Activated CD8-positive, alpha-beta memory T cell treated with anti-CD3 and anti-CD28 coated beads, Interleukin-2, amount 50 U/mL, for 4 hours (primary cell): ENCODE measurements around the gene PKN3.
A peak's percentile ranks its signal among the peaks of the same experiment; 100 is the strongest.
"Not testable (repeated sequence)": the region's sequence is repeated elsewhere in the genome, so short reads cannot be mapped to it uniquely, and the experiment has no call there.

Source experiments
- DNase-seq: peaks from one replicate; pipeline ENCODE4 v3.0.0-alpha.2; 2020

The PKN3 gene

DNA sequence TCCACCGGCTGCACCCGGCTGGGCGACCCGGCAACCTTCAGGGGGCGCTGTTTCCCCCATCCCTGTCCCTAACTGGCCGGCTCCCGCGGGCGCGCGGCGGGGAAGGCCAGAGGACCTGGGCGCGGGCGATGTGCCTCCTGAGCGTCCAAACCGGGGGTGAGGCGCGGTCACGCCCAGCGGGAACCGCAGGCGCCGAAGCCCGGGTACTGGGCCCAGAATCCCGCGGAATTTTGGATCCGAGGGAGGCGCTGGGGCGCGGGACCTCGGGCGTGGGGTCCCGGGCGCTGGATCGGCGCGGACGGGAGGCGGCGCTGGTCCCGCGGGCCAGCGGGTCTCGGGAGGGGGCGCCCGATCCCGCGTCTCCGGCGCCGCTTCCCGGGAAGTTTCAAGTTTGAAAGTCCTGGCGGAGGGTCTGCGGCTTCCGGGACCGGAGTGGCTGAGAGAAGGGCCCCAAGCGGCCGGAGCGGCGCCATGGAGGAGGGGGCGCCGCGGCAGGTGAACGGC, at the start of gene PKN3:
PKN3 (plus strand) TSS at position 59 of the 504 bp plus-strand sequence; CDS start at position 472, 413 bp downstream.
- DNase-seq = peak; percentile 86

- no peak for DNase-seq
Measured at GRCh38 chr9:128653908-128654307, 48.4 kb upstream of the PKN3 start.

GRCh38 chr9:128654481-128654880, 47.8 kb upstream of the PKN3 start:
- no peak for DNase-seq

- peak; percentile 98 for DNase-seq
Measured at GRCh38 chr9:128656416-128657343, 45.6 kb upstream of the PKN3 start, which contains the start of gene DYNC2I2. Gene DYNC2I2, minus strand, starts transcription at chr9:128656847. Its CDS starts 121 bp downstream, at chr9:128656726.

- no peak for DNase-seq
Measured at GRCh38 chr9:128657344-128657704, 45.0 kb upstream of the PKN3 start.

- no peak for DNase-seq
Measured at GRCh38 chr9:128657796-128658195, 44.5 kb upstream of the PKN3 start.

DNA sequence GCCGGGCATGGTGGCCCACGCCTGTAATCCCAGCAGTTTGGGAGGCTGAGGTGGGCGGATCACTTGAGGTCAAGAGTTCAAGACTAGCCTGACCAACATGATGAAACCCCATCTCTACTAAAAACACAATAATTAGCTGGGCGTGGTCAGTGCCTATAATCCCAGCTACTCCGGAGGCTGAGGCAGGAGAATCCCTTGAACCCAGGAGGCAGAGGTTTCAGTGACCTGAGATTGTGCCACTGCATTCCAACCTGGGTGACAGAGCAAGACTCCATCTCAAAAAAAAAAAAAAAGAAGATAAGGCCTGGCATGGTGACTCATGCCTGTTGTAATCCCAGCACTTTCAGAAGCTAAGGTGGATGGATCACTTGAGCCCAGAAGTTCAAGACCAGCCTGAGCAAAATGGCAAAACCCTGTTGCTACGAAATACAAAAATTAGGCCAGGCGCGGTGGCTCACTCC, 35.8 kb upstream of the PKN3 start:
- not testable (repeated sequence) for DNase-seq

DNA sequence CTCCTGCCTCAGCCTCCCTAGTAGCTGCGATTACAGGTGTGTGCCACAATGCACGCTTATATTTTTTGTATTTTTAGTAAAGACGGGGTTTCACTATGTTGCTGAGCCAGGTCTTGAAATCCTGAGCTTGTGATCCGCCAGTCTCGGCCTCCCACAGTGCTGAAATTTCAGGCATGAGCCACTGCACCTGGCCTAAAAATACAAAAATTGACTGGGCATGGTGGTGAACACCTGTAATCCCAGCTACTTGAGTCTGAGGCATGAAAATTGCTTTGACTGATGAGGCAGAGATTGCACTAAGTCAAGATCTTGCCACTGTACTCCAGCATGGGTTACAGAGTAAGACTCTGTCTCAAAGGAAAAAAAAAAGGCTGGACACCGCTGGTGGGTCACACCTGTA, 32.5 kb upstream of the PKN3 start:
- DNase-seq = no peak

DNA sequence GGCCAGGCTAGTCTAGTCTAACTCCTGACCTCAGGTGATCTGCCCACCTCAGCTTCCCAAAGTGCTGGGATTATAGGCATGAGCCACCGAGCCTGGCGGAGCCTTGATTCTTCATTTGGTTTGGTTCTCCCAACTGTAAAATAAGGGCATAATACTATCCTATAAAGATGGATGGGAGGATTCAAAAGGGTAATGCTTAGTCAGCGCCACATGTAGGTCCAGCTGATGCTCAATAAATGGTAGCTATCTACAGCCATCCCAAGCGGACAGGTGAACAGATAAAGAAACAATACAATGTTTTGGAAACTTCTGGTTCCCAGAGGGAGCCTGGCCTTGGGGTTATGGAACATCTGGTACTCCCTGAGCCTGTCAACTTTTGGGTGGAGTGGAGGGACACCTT, 26.9 kb upstream of the PKN3 start:
- DNase-seq = no peak

DNA sequence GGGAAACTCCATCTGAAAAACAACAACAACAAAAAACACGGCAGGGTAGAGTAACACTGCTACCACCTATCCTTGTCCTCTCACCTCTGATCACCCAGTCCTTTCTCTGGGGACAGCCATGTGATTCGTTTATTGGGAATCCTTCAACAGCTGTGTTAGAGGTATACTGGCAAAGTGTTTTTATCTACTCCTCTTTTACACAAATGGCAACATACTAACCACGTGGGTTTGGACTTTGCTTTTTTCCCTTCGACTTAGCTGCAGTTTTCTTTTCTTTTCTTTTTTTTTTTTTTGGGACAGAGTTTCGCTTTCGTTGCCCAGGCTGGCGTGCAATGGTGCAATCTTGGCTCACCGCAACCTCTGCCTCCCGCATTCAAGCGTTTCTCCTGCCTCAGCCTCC, 24.5 kb upstream of the PKN3 start:
- DNase-seq = no peak

- peak; percentile 29 for DNase-seq
Measured at GRCh38 chr9:128683340-128684064, 18.8 kb upstream of the PKN3 start.

DNA sequence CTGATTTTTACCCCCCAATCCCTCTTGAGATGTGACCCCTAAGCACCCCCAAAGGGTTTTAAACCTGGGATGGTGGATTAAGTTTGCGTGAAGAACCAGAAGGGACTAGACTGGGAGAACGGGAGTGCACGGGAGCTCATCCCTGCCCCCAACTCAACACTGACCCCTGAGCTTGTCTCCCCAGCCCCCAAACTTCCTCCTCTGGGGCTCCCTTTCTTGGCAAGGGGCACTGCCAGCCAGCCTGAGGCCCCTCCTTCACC, 18.3 kb upstream of the PKN3 start:
- no peak for DNase-seq

GRCh38 chr9:128684325-128685199, 17.7 kb upstream of the PKN3 start:
- DNase-seq = peak; percentile 68

- DNase-seq = peak; percentile 49
Measured at GRCh38 chr9:128685636-128686489, 16.4 kb upstream of the PKN3 start.

- DNase-seq = no peak
Measured at GRCh38 chr9:128687453-128687852, 14.8 kb upstream of the PKN3 start.

DNA sequence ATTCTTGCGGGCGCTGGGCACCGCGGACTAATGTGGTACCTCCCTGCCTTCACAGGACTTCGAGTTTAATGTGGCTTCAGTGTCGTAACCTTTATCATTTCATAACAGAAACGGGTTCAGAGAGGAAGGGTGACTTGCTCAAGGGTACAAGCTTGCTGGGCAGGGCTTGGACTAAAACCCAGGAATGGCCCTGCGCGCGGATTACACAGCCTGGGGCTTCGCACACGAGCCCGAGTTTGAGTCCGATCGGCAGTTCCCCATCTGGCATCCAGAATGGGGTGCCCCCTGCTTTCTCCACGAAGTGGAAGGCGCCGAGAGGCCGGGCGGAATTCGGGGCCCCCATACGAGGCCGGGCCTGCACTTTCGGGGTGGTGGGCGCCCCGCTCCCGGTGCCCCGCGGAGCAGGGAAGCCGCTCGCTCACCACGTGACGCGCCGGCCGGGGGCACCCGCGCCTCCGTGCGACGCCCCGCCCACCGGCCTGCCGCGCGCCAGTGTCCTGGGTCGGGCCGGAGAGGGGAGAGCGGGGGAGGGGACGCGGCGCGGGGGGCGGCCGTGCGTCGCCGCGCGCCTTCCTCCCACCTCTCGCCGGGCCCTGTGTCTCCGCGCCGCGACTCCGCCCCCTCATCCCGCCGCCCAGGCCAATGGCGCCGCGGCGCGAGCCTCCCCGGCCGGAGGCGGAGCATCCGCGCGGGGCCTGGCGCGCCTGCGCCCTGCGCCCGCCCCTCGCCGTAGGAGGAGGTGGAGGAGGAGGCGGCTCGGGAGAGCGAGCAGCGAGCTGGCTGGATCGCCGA, 13.6 kb upstream of the PKN3 start, which contains the start of gene SET:
SET (plus strand) TSS at position 722 of the 792 bp plus-strand sequence. CDS start 361 bp downstream, outside the sequence.
- DNase-seq = peak; percentile 94

DNA sequence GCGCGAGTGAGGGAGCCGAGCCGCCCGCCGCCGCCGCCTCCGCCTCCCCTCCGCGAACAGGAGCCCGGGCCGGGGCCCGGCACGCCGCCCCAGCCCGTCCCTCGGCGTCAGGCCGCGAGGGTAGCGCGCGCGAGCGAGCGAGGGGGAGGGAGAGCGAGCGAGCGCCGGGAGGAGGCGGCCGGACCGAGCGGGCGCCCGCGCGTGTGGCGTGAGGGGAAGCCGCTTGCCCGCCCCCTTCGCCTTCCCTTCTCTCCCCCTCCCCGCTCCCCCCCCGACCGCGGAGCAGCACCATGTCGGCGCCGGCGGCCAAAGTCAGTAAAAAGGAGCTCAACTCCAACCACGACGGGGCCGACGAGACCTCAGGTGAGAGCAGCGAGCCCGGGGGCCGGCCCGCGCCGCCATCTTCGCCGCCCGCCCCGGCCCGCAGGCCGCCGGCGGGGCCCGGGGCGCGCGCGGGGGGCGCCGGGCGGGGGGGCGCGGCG, 13.0 kb upstream of the PKN3 start:
- DNase-seq = peak; percentile 60

DNA sequence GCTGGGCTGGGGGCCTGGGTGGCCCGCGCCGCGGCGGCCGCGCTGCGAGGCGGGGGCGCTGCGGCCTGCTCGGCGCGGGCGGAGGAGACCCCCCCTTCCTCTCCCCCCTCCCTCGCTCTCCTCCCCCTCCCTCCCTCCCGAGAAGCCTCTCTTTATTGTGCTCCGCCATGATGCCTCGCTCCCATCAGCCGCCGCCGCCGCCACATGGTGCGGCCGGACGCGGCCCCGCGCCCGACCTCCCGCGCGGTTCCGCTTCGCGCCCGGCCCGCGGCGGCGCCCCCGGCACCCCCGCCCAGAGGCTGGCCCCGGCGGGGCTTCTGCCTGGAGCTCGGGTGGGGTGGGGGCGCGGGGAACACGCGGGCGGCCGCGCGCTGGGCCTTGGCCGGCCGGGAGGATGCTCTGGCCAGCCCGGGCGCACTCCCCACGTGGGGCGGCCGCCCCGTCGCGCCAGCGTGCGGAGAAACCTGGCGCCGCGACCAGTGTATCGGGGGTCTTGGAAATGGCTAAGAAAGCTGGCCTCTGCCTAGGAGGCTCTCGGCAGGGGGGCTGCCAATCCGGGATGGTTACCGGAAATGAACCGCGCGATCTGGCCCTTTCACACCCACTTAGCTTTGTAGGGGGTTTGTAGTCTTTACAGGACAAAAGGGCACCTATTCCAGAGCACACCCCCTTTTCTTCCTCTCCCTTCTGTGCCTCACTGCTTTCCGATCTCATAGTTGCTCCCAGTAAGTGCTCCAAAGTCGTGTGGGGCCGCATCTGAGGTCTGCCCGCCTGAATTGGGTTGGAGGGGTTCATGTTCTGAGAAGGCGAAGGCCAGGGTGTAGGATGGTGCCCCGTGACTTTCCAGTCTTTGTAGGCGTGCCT, 12.3 kb upstream of the PKN3 start:
- DNase-seq = peak; percentile 57

DNA sequence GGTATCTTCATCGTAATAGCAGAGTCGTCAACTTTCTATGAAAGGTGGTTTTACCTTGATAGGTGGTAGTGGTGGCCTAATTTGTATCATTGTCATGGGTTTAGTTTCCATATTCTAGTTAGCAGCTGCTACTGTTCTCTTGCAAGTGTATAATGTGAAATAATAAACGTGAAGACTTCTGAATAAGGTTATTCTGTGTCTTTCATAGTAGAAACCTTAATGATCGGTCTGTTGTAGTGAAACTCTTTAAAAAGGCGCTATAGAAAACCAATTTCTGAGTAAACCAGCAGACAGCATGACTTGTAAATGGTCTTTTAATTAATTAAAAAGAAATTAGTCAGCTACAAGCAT, 11.6 kb upstream of the PKN3 start:
- no peak for DNase-seq

DNA sequence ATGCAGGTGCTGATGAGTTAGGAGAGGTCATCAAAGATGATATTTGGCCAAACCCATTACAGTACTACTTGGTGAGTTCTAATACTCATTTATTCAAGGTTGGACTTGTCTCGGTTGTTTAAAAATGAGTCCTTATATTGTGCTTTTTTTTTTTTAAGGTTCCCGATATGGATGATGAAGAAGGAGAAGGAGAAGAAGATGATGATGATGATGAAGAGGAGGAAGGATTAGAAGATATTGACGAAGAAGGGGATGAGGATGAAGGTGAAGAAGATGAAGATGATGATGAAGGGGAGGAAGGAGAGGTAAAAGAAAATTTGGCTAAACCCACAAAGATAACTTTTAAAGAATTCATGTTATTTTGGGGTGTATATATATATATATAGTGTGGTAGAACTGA, 8.6 kb upstream of the PKN3 start:
- not testable (repeated sequence) for DNase-seq
